GM23338 (cell line): Measurements from ENCODE around the gene SPARC.

ENCODE experiments used
- CREB1 ChIP-seq: fragments of 250-450 bp; sonication (Bioruptor Pico); IDR thresholded peaks from 2 replicates; pipeline ENCODE4 v1.5.0; 2020; ENCODE audit warnings: low read depth, mild to moderate bottlenecking, moderate library complexity
- ETS1 ChIP-seq: IDR thresholded peaks from 2 replicates; pipeline ENCODE4 v1.6.1; 2016; ENCODE audit warnings: antibody characterized with exemption
- EZH2 ChIP-seq: fragments of 200-600 bp; sonication (generic); IDR thresholded peaks from one replicate; pipeline ENCODE4 v1.8.0; 2017; ENCODE audit warnings: antibody characterized with exemption, mild to moderate bottlenecking, low read depth; ENCODE audit not compliant: unreplicated experiment
- EZH2phosphoT487 ChIP-seq: fragments of 200-600 bp; sonication (generic); IDR thresholded peaks from one replicate; pipeline ENCODE4 v1.8.1; 2018; ENCODE audit warnings: antibody characterized with exemption; ENCODE audit not compliant: unreplicated experiment
- JUNB ChIP-seq: IDR thresholded peaks from one replicate; pipeline ENCODE4 v1.6.1; 2016; ENCODE audit warnings: antibody characterized with exemption; ENCODE audit not compliant: unreplicated experiment
- NANOG ChIP-seq: IDR thresholded peaks from 2 replicates; pipeline ENCODE4 v1.6.1; 2016; ENCODE audit warnings: antibody characterized with exemption, borderline replicate concordance
- POLR2AphosphoS5 ChIP-seq: IDR thresholded peaks from 2 replicates; pipeline ENCODE4 v1.6.1; 2016; ENCODE audit warnings: antibody characterized with exemption, low read depth
- STAT1 ChIP-seq: IDR thresholded peaks from one replicate; pipeline ENCODE4 v1.6.1; 2016; ENCODE audit warnings: antibody characterized with exemption; ENCODE audit not compliant: unreplicated experiment
- ZNF331 ChIP-seq: fragments of 250-450 bp; sonication (Bioruptor Pico); IDR thresholded peaks from 2 replicates; pipeline ENCODE4 v1.5.0; 2020; ENCODE audit warnings: low read depth, mild to moderate bottlenecking, moderate library complexity
- ZNF462 ChIP-seq: fragments of 250-450 bp; sonication (Bioruptor Pico); IDR thresholded peaks from 2 replicates; pipeline ENCODE4 v1.5.0; 2020; ENCODE audit warnings: mild to moderate bottlenecking, moderate library complexity
- TF ChIP-seq, protein P1 (sequence below), 2 experiments: fragments of 200-600 bp in 1 of 2; sonication (generic) in 1 of 2; conservative IDR thresholded peaks; 2 replicates each; pipeline versions ENCODE4 v1.5.1 to v1.6.1; 2016 to 2017; ENCODE audit warnings: antibody characterized with exemption in 2 of 2, low read depth in 2 of 2, mild to moderate bottlenecking in 2 of 2, moderate library complexity in 1 of 2
- TF ChIP-seq, protein P2 (sequence below): IDR thresholded peaks from one replicate; pipeline ENCODE4 v1.6.1; 2018; ENCODE audit warnings: antibody characterized with exemption; ENCODE audit not compliant: unreplicated experiment

DNA sequence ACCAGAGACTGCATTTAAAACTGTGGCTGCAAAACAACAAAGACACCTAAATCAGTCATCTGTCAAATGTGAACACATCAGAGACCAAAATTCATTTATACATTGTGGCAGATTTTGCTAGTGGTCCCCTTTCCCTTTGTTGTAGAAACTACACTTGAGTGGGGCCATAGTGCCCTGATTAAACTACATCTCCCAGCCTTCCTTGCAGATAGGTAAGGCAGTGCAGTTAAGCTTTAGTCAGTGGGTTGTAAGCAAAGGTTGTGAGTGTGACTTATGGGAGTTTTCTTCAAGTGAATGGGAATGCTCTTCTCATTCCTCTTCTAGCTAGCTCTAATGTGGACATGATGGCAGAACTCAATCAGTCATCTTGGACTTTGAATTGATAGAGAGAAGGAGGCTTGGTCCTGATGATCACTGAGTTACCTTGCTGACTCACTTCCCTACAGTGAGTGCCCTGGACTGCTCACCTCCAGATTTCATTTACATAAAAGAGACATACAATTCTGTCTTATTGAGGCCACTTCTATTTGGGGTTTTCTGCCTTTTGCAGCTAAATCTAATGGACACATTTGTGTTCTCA, 35.2 kb upstream of the SPARC start:
- TF ChIP-seq, protein P1, sequence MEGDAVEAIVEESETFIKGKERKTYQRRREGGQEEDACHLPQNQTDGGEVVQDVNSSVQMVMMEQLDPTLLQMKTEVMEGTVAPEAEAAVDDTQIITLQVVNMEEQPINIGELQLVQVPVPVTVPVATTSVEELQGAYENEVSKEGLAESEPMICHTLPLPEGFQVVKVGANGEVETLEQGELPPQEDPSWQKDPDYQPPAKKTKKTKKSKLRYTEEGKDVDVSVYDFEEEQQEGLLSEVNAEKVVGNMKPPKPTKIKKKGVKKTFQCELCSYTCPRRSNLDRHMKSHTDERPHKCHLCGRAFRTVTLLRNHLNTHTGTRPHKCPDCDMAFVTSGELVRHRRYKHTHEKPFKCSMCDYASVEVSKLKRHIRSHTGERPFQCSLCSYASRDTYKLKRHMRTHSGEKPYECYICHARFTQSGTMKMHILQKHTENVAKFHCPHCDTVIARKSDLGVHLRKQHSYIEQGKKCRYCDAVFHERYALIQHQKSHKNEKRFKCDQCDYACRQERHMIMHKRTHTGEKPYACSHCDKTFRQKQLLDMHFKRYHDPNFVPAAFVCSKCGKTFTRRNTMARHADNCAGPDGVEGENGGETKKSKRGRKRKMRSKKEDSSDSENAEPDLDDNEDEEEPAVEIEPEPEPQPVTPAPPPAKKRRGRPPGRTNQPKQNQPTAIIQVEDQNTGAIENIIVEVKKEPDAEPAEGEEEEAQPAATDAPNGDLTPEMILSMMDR (conservative IDR thresholded peaks at IDR 0.05; ENCODE audit: low read depth in 2 of 2): no peak
- TF ChIP-seq EZH2 (no peak), EZH2phosphoT487 (no peak), ETS1 (peak; percentile 27; the same call in 1 of the 2 replicates), JUNB (no peak), POLR2AphosphoS5 (no peak), NANOG (no peak), ZNF331 (CRISPR knock-in tag) (no peak), CREB1 (no peak), STAT1 (no peak), ZNF462 (no peak)
- TF ChIP-seq, protein P2, sequence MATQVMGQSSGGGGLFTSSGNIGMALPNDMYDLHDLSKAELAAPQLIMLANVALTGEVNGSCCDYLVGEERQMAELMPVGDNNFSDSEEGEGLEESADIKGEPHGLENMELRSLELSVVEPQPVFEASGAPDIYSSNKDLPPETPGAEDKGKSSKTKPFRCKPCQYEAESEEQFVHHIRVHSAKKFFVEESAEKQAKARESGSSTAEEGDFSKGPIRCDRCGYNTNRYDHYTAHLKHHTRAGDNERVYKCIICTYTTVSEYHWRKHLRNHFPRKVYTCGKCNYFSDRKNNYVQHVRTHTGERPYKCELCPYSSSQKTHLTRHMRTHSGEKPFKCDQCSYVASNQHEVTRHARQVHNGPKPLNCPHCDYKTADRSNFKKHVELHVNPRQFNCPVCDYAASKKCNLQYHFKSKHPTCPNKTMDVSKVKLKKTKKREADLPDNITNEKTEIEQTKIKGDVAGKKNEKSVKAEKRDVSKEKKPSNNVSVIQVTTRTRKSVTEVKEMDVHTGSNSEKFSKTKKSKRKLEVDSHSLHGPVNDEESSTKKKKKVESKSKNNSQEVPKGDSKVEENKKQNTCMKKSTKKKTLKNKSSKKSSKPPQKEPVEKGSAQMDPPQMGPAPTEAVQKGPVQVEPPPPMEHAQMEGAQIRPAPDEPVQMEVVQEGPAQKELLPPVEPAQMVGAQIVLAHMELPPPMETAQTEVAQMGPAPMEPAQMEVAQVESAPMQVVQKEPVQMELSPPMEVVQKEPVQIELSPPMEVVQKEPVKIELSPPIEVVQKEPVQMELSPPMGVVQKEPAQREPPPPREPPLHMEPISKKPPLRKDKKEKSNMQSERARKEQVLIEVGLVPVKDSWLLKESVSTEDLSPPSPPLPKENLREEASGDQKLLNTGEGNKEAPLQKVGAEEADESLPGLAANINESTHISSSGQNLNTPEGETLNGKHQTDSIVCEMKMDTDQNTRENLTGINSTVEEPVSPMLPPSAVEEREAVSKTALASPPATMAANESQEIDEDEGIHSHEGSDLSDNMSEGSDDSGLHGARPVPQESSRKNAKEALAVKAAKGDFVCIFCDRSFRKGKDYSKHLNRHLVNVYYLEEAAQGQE: no peak
